Fibroblast of lung (primary cell): Measurements from ENCODE around the gene UBR3.

ENCODE experiments used
- EZH2 ChIP-seq: IDR thresholded peaks from 2 replicates; pipeline ENCODE4 v1.5.1; 2012; ENCODE audit warnings: low read length, control low read depth, mild to moderate bottlenecking; ENCODE audit errors: missing control alignments
- TF ChIP-seq, protein P1 (sequence below), 2 donors: IDR thresholded peaks in 1 of 2; conservative IDR thresholded peaks in 1 of 2; 1 replicate in 1 of 2; 2 replicates in 1 of 2; pipeline ENCODE4 v1.5.1; 2011 to 2012; ENCODE audit warnings: low read length in 2 of 2, control low read depth in 1 of 2, inconsistent platforms in 1 of 2, low read depth in 1 of 2, mild to moderate bottlenecking in 1 of 2

DNA sequence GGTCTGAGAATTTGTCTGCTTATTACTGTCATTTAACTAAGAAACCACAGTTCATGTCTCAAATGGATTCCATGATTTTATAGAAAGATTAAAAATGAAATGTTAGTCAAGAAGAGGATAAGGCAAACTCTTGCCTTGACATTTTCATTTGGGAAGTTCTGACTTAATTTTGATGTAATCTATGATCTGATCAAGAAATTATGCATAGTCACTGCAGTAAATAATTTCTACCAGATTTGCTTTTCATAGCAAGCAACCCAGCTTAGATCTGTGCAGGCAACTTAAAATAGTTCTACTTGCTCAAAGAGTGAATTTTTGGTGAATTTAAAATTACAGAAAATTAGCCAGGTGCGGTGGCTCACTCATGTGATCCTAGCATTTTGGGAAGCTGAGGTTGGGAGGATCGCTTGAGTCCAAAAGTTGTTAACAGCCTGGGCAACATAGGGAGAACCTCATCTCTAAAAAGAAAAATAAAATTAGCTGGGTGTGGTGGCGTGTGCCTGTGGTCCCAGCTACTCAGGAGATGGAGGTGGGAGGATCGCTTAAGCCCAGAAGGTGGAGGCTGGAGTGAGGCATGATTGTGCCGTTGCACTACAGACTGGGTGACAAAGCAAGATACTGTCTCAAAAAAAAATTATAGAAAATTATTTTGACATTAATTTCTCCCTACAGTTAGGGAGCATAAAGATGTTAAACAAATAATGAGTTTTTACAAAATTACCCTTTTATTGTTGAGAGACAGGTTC, 192.0 kb downstream of the UBR3 start:
- TF ChIP-seq, protein P1, sequence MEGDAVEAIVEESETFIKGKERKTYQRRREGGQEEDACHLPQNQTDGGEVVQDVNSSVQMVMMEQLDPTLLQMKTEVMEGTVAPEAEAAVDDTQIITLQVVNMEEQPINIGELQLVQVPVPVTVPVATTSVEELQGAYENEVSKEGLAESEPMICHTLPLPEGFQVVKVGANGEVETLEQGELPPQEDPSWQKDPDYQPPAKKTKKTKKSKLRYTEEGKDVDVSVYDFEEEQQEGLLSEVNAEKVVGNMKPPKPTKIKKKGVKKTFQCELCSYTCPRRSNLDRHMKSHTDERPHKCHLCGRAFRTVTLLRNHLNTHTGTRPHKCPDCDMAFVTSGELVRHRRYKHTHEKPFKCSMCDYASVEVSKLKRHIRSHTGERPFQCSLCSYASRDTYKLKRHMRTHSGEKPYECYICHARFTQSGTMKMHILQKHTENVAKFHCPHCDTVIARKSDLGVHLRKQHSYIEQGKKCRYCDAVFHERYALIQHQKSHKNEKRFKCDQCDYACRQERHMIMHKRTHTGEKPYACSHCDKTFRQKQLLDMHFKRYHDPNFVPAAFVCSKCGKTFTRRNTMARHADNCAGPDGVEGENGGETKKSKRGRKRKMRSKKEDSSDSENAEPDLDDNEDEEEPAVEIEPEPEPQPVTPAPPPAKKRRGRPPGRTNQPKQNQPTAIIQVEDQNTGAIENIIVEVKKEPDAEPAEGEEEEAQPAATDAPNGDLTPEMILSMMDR (conservative IDR thresholded peaks at IDR 0.05 in 1 of 2, IDR thresholded peaks at IDR 0.05 in 1 of 2; ENCODE audit: low read depth in 1 of 2, low read length in 2 of 2), result no peak
- TF ChIP-seq EZH2, result no peak
